ENCODE results near the gene PUM1. TPM values are rescaled to one million over a fixed set of nuclear protein-coding genes. Genes with fewer than 3 reads are reported as not detected.

Gene PUM1
- total and polyA plus RNA-seq, 10 donors = 14.9 to 122 (median 82.5) TPM

DNA sequence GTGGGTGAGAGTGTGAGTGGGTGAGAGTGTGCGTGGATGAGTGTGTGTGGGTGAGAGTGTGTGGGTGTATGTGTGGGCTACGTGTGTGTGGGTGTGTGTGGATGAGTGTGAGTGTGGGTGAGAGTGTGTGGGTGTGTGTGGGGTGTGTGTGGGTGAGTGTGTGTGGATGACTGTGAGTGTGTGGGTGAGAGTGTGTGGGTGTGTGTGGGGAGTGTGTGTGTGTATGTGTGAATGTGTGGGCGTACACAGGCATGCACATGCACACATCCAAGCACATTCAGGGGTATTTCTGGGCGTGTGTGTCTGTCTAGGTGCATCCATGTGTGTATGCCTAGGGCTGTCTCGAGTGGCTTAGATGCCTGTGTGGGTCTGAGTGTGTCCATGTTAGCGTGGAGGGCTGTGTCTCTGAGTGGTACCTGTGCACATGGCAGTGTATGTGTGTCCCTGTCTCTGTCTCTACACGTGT is 171.0 kb downstream of the PUM1 start:
- H3K36me3 ChIP-seq = no peaks in the 10 kb centered on the region
- H3K27me3 ChIP-seq (replicated peaks in 1 of 7) = no peaks in the 10 kb centered on the region
- no peak for DNase-seq
- H3K4me3 ChIP-seq = no peak overlapping the region
- TF ChIP-seq, protein P1, sequence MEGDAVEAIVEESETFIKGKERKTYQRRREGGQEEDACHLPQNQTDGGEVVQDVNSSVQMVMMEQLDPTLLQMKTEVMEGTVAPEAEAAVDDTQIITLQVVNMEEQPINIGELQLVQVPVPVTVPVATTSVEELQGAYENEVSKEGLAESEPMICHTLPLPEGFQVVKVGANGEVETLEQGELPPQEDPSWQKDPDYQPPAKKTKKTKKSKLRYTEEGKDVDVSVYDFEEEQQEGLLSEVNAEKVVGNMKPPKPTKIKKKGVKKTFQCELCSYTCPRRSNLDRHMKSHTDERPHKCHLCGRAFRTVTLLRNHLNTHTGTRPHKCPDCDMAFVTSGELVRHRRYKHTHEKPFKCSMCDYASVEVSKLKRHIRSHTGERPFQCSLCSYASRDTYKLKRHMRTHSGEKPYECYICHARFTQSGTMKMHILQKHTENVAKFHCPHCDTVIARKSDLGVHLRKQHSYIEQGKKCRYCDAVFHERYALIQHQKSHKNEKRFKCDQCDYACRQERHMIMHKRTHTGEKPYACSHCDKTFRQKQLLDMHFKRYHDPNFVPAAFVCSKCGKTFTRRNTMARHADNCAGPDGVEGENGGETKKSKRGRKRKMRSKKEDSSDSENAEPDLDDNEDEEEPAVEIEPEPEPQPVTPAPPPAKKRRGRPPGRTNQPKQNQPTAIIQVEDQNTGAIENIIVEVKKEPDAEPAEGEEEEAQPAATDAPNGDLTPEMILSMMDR (IDR thresholded peaks at IDR 0.05 in 8 of 11, conservative IDR thresholded peaks at IDR 0.05 in 3 of 11) = no peak
- TF ChIP-seq POLR2A (IDR thresholded peaks at IDR 0.05) (no peak), POLR2AphosphoS5 (IDR thresholded peaks at IDR 0.05) (no peak)
- H3K9me3 ChIP-seq = no peaks in the 10 kb centered on the region
- intact Hi-C loops (cut with DNase I; ENCODE audit: low total_unique reads) = no loop called here
- H3K27ac ChIP-seq = no peak overlapping the region
- peaks cover 10 to 86% (median 35%) of the 10 kb centered on the region in 6 donors for H3K4me1 ChIP-seq
- WGBS, 5 donors = 59 to 67% (median 63%) methylated on average over 4 to 7 of the region's 7 CpGs

- no peaks in the 10 kb centered on the region for H3K36me3 ChIP-seq
- intact Hi-C loops (cut with DNase I; ENCODE audit: low total_unique reads) = no loop called here
- no peaks in the 10 kb centered on the region for H3K9me3 ChIP-seq
- no peak for DNase-seq
- no peak for TF ChIP-seq POLR2A (IDR thresholded peaks at IDR 0.05)
- TF ChIP-seq, protein P1 (IDR thresholded peaks at IDR 0.05 in 8 of 11, conservative IDR thresholded peaks at IDR 0.05 in 3 of 11) = no peak
- no peak for TF ChIP-seq POLR2AphosphoS5 (IDR thresholded peaks at IDR 0.05)
- no peak overlapping the region for H3K4me3 ChIP-seq
- no peaks in the 10 kb centered on the region for H3K27me3 ChIP-seq (replicated peaks in 1 of 7)
- 62 to 78% (median 74%) methylated on average over 9 of the region's 9 CpGs for WGBS, 5 donors
- H3K27ac ChIP-seq = peak overlapping the region in 1 of 8 donors; percentile 21
- peaks cover 10 to 90% (median 37%) of the 10 kb centered on the region in 6 donors for H3K4me1 ChIP-seq
These were observed 171.6 kb downstream of the PUM1 start for GRCh38 chr1:30893776-30894507.

GRCh38 chr1:30892671-30893073 is 172.8 kb downstream of the PUM1 start:
- peak in 2 of 3 donors; percentile 61 to 62 for TF ChIP-seq POLR2AphosphoS5 (IDR thresholded peaks at IDR 0.05)
- TF ChIP-seq POLR2A (IDR thresholded peaks at IDR 0.05) = no peak
- Histone ChIP-seq H3K27me3 (replicated peaks in 1 of 7) (no peaks in the 10 kb centered on the region), H3K27ac (peak overlapping the region in 3 of 8 donors; percentile 28 to 53 (median 45)), H3K36me3 (no peaks in the 10 kb centered on the region), H3K9me3 (no peaks in the 10 kb centered on the region), H3K4me3 (no peak overlapping the region), H3K4me1 (peaks cover 10 to 92% (median 44%) of the 10 kb centered on the region in 6 donors)
- intact Hi-C loops (cut with DNase I; ENCODE audit: low total_unique reads) = no loop called here
- 78 to 90% (median 86%) methylated on average over 1 to 6 of the region's 6 CpGs for WGBS, 5 donors
- no peak for DNase-seq

DNA sequence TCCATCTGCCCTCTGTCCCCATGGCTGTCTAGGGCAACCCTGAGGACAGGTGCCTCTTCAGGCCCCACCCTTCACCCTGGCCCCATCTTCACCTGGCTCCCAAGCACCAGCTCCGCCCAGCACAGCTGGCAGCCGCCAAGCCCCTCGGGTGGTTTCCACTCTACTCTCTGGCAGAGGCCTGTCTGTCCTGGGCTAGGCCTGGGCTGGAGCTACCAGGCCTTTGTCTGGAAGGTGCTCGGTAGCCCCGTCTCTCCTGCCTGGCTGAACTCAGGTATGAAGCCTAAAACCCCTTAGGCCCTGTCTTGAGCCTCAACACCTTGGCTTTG is 174.3 kb downstream of the PUM1 start:
- no peaks in the 10 kb centered on the region for H3K27me3 ChIP-seq (replicated peaks in 1 of 7)
- H3K27ac ChIP-seq = peak overlapping the region in 3 of 8 donors; percentile 32 to 51 (median 45)
- DNase-seq = no peak
- 81 to 89% (median 84%) methylated on average over 5 of the region's 5 CpGs for WGBS, 5 donors
- H3K4me1 ChIP-seq = peaks cover 10 to 91% (median 46%) of the 10 kb centered on the region in 6 donors
- no peak overlapping the region for H3K4me3 ChIP-seq
- TF ChIP-seq, protein P1 (IDR thresholded peaks at IDR 0.05 in 8 of 11, conservative IDR thresholded peaks at IDR 0.05 in 3 of 11) = no peak
- no peak for TF ChIP-seq POLR2A (IDR thresholded peaks at IDR 0.05)
- no peak for TF ChIP-seq POLR2AphosphoS5 (IDR thresholded peaks at IDR 0.05)
- H3K36me3 ChIP-seq = no peaks in the 10 kb centered on the region
- no peaks in the 10 kb centered on the region for H3K9me3 ChIP-seq
- intact Hi-C loops (cut with DNase I; ENCODE audit: low total_unique reads) = no loop called here
